Suppressor macrophage treated with lipopolysaccharide for 4 hours (primary cell): ENCODE data around the gene CDC42SE2.
A peak's percentile ranks its signal among the peaks of the same experiment; 100 is the strongest.
"Not testable (repeated sequence)": the region's sequence is repeated elsewhere in the genome, so short reads cannot be mapped to it uniquely, and the experiment has no call there.

Experiments used
- DNase-seq: peaks from one replicate; pipeline ENCODE4 v3.0.0-alpha.2; 2020

The CDC42SE2 gene

DNA sequence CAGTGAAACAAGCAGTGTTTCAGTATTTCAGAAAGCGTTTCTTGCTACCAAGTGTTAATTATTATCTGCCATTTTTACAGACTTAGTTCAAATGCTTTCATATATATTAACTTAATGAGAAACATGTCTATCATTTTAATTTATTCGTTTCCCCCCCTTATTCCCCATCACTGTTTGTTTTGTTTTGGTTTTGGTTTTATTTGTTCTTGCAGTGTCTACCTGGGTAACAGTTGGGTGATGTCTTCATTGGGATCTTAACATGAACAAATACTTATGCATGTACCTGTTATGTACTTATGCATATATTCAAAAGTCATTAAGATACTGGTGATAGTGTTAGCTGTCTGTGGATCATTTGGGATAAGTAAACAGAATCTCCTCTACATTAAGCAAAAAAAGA is 108.0 kb downstream of the CDC42SE2 start:
- DNase-seq, result no peak

DNA sequence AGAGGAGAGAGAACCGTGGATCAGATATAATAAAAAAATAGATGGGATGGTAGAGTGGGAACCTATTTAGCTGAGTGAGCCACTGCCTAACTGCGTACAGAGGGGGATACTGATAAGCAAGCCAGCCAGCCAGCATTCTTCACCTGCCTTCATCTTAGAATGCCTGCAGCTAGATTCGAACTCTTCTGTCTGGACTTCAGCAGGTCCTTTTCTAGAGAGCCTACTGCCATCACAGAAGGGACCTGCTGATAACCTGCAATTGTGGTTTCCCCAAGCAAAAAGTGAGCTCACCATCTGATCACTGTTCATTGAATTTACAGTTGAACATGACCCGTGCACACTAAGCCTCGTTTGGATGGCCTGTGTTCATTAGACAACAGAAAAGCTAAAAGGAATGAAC is 109.4 kb downstream of the CDC42SE2 start:
- DNase-seq, result no peak

DNA sequence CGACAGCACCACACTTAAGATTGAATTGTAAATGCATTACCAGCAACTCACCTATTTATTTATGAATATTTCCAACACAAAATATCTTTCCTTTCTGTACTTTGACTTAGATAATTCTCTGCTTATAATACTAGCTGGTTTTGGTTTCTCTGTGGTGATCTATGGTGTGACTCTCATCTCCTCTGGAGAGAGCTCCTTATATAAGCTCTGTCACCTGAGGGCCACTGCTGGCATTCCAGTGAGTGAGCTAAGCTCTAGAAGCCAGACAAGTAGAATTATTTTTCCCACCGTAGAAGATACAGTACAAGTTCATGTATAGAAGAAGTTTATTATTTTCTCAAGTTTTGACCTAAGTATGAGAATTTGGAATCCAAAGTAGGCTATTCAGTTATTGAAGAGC is 111.5 kb downstream of the CDC42SE2 start:
- DNase-seq, result no peak

DNA sequence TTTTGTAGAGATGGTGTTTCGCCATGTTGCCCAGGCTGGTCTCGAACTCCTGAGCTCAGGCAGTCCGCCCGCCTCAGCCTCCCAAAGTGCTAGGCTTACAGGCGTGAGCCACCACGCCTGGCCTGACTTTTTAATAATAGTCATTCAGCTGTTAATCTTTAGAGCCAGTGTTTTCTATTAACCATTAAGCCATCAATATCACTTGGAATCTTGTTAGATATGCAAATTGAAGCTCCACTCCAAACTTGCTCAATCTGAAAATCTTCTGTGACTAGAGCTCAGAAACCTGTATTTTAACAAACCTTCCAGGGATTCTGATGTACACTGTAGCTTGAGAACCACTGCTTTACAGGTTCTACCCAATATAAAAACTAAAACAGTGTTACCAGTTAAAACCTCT is 113.5 kb downstream of the CDC42SE2 start:
- DNase-seq, result no peak

DNA sequence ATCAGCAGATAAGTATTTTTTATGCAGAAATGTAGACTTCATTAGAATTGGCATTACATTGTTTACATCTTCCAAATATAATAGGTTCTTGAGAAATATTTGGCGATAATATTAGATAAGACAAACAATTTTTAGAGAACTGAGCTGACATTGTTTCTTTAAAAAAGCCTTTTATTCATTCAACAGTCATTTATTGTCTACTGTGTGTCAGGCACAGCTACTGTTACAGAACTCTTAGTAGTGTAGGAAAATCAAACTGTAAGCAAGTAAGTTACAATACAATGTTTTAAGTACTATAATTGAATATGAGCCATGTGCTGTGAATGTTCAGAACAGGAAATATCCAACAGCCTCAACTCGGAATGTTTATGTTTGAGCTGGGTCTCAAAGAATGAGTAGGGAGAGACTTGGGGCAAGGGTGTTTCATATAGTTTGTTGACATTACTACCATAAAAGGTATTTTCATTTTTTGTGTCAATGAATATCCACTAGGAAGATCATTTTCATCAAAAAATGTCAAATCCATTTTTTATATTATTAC is 114.0 kb downstream of the CDC42SE2 start:
- DNase-seq, result no peak

DNA sequence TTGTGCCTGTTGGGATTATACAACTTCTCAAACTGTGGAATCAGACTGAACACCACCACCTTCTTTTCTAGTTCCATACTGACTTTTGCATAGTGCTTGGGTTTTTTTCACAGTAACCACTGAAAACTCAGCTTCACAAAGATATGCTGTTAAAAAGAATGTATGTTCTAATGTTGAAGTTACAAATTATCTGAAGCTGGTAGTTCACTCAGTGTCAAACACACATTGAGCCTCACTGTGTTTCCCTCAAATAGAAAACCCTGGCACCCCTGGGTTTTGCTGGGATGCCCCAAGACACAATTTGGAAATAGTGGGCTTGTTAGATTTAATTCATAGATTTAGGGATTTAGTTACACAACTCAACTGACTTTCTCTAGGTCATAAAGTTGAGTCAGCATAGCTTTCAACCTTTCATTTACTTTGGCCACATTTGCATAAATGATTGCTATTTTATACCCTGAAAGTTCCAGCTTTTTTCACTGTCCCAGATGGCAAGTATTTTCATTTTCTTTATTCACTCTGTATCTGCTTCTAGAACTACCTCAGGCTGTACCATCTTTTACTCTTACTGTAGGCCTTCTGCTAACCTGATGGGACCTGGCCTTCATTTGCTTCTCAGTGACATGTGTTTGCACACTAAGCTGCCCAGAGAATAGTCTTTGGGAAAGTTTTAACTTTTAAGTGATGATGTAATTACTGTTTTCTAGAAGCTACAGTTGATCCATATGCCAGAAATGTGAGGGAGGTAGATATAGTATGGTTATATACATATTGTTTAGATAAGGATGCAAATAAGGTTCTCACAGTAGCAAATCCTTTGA is 115.1 kb downstream of the CDC42SE2 start:
- DNase-seq, result peak; percentile 62

DNA sequence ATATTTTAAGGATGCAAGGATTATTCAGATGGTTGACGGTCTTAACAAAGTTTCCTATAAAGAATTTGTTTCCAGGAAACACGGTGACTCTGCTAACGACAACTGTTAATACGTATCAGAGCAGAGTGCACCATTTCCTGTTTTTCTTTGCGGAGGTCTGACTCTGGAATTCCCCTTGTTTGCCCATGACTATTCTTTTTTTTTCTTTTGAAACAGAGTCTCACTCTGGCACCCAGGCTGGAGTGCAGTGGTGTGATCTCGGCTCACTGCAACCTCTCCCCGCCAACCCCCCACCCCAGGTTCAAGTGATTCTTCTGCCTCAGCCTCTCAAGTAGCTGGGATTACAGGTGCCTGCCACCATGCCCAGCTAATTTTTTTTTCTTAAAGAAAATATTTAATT is 115.9 kb downstream of the CDC42SE2 start:
- DNase-seq, result peak; percentile 93

DNA sequence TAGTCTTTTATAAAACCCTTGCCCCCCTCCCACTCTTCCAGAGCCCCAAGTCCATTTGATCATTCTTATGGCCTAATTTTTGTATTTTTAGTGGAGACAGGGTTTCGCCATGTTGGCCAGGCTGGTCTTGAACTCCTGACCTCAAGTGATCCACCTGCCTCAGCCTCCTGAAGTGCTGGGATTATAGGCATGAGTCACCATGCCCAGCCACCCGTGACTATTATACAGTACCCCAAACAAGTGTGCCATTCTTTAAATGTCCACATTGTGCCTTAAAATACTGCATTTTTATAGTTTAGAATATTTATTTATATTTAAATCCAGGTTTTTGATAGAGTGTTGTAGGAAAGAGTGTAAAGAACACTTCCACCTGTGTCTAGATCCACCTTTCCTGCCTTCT is 116.4 kb downstream of the CDC42SE2 start:
- not testable (repeated sequence) for DNase-seq

DNA sequence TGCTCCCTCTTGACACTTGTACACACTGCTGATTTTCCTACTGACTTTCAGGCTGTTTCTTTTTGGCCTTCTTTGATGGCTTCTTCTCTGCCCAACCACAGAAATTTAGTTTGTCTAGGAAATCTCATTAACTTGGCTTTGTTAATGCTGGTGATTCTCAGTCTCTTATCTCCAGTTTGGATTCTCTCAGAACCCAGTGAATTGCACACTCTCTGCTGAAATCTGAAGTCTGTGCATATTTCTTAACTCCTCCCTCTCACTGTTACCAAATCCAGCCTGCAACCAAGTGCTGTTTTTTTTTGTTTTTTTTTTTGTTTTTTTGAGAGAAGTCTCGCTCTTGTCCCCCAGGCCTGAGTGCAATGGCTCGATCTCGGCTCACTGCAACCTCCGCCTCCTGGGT is 117.2 kb downstream of the CDC42SE2 start:
- peak; percentile 42 for DNase-seq

DNA sequence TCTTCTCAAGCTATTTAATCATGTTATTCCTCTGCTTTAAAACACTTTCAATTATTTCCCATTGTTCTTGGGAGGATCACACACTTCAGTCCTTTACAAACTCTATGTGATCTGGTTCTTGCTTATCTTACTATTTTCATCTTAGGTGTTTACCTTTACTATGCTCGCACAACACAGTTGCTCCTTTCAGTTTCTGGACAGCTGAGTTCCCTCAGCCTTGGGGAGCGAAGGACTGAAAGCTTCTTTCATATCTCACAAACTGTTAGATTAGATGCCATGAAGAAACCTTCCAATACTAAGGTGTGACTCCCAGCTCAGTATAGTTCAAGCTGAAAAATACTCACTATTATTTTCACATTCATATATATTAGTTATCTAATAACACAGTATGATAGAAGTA is 117.9 kb downstream of the CDC42SE2 start:
- DNase-seq, result no peak

DNA sequence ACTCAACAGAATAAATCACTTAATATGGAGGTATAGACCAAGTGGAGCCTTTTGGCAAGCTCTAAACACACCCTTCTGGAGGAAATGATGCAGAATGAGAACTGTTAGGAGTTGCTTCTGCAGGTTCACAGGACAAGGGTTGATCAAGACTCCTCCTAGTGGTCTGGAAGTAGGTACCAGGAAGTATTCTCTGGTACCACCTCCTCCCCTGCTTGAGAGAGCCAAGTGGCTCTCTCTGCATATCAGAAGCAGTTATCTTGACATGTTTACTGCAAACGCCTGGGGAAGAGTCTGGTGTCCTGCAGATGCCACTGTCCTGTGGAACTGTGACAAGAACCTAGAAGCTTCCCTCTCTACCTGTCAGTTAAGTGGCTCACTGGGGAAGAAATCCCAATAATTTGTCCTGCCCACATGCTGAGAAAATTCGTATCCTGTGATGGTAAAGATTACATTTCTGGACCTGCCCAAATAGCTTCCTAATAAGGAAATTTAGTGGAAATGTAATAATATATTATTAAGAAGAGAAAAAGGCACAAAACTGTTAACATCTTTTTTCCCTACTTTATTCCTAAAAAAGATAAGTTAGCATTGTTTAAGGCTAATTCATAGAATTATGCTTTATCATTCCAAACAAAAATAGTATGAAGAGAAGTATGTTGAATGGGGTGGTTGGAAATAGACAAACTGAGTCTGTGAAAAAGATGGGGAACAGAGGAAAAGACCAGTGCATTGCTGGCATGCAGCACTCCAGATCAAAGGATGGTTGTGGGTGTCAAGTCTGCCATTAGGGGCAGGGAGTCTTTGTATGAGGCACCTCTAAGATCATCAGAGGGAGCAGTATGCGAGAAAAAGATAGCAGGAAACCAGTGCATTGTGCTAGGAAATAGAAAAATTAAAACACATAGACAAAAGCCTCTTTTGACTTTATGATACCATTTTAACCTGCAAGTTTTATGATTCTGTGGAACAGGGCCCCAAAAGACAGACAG is 118.8 kb downstream of the CDC42SE2 start:
- peak; percentile 62 for DNase-seq

DNA sequence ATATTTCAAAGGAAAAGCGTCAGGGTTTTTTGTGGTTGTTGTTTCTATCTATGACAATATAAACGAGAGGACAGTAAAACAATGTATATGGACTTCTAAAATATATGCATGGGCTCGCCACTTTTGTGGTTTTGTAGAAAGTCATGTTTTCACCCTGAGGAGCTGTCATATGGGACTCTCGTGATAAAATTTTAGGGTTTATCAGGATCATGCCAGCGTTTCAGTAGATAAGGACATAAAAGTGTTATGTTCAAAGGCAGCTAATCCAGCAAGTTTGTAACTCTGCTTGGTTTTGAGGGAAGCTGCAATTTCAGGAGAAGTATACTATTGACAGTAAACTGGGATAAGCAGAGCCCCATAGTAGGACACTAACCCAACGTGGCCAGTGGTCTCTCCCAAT is 120.3 kb downstream of the CDC42SE2 start:
- no peak for DNase-seq

DNA sequence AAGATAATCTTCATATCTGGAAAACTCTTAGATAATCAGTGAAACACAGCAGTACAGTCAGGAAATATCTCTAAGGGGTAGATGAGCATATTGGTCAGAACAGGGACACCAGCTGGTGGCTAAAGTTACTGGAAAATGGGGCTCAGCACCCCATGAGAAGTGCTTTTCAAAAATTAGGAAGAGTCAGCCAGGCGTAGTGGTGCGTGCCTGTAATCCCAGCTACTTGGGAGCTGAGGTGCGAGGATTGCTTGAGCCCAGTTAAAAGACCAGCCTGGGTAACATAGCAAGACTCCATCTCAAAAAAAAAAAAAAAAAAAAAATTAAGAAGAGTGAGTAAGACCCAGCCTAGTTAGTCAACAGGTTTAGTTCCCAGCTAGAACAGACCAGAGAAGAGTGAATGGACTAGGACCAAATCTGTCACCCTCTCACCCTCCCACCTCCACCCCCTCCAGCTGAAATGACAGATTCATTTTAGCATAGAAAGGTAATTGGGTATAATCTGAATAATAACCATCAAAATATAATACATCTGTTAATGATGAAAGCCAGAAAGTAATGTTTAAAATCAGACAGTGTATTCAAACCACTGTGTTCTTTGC is 120.9 kb downstream of the CDC42SE2 start:
- no peak for DNase-seq

DNA sequence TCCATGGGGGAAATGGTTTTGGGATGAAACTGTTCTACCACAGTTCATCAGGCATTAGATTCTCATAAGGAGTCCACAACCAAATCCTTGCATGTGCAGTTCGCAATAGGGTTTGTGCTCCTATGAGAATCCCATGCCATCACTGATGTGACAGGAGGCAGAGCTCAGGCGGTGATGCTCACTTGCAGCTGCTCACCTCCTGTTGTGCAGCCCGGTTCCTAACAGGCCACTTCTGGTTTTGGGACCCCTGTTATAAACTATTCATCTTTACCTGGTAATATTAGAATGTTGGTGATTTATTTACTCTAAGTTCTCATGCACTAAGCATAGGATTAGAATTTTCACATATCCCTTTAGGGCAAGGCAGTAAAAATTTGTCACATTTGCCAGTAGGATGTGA is 122.3 kb downstream of the CDC42SE2 start:
- no peak for DNase-seq

DNA sequence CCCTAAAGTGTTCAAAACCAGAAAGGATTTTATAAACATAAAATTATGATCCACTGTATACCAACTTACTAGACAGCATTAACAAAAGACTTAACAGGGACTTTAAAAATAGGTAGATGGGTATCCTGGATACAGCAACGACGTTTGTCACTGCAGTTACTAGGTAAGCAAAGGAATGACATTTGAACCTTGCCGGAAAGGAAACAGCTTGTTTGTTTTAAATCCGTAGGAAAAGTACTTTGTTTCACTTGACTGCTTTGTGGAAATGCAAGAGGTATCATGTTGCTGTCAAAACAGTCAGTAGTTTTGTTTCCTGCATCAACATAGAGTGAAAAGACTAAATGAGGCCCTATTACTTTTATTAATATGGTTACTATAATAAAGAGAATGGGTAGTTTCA is 122.9 kb downstream of the CDC42SE2 start:
- no peak for DNase-seq

DNA sequence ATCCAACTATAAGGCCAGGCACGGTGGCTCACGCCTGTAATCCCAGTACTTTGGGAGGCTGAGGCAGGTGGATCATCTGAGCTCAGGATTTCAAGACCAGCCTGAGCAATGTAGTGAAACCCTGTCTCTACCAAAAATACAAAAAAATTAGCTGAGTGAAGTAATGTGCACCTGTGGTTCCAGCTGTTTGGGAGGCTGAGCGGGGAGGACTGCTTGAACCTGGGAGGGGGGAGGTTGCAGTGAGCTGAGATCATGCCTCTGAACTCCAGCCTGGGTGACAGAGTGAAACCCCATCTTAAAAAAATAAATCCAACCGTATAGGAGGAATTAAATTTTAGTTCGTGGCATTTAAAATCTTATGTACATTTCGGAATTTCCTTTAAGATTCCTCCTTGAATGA is 123.4 kb downstream of the CDC42SE2 start:
- DNase-seq, result no peak

DNA sequence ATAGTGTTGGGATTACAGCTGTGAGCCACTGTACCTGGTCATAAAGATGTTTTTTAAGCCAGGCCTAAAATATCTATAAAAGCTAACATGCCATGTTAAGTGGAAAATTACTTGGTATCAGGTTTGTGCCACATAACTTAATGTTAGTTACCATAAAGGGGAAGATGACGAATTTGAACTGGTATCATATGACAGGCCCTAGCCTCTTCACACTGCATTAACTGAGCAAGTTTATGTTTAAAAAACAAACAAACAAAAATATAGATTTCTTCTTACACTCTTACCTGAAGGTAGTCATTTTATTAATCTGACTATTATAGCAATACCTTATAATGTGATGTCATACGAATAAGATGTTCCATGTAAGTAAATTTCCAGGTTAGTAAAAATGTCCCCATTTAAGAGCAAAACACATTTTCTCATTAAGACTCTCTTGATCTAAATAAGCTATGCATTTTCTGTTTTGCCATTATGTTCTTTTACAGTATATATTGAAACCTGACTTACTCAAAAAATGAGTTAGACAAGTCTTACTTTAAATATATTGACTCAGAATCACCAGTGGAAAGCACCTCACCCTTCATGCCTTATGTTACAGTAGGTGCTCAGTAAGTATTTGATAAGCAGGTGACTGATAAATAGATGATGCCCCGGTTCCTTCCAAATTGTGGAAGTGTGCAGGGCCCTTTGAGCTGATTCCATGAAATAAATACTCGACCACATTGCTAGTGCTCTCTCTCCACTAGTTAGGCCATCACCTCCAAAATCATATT is 125.4 kb downstream of the CDC42SE2 start:
- DNase-seq, result no peak

DNA sequence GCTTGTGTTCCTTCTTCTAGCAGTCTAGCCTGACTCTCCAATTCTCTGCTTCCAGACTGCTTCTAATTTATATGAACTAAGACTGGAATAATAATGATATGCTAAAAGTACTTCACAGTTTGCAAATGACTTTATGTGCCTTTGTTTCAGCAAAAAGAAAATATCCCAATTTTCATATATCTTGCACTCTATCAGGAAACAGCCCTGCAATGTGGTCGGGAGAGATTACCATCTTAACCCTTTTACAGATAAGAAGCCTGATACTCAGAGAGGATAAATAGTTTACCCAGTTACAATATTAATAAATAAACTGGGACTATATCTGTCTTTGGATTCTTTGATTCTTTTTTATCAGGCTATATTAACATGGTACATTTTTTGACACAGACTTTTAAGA is 126.0 kb downstream of the CDC42SE2 start:
- no peak for DNase-seq

DNA sequence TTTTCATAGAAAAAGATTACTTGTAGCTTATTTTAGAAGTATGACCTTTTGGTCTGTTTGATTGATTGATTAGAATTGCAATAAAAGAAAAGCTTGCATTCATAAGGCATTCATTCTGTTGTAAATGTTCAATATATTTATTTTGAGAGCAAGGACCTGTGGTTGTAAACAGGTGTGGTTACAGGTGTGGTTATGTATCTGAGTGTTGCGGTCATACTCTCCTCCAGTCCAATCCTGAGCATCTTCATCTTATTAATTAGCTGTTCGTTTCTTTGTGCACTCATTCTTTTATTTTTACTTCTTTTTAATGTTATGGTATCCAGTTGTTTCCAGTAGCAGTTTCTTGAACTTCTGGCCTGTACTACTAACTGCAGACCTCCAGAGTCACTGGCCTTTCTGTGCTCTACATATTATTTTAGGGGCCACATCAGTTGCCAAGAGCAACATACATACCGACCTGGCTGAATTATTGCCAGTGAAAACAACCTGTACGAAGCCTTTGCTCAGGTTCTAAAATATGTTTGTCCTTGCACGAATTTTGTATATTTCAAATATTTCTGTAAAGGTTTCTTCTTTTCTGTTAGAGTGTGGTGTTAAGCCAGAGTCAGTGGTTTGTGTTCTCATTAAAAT is 128.7 kb downstream of the CDC42SE2 start:
- DNase-seq, result no peak

DNA sequence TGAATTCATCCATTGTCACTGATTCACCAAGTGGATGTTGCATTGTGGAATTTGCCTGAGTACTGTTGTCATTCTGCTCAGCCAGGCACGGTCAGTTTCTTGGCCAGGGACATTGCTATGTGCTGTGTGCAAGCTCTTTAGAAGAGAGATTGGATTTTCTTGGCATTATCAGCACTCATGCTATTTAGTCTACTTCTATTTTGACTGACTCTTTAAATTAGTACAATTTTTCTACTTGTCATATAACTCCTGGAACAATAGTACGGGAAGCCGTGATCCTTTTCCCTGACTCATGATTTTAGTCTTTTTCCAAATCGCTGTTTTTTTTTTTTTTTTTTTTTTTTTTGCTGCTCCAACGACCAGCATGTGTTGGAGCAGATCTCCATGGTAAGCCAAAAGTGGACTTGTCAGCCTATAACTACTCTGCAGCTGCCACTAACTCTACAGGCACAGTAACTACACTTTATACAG is 129.7 kb downstream of the CDC42SE2 start:
- no peak for DNase-seq

DNA sequence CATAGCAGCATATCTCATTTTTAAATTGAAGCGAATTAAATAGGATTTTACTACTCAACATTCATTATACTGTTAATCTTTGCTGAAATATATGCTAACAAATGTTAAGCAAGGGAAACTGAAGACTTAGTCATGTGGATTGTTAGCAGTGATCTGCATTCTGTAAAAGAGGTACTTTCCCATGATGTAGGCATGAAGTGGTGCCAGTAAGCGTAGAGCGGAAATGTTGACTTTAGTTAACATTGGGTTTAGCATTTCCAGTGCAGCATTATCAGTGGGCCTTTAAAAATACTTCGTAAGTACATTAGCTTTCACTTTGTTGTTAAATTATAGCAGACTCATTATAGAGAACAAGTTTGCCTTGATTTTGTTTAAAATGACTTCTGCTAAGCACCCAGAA is 130.3 kb downstream of the CDC42SE2 start:
- DNase-seq, result peak; percentile 77

DNA sequence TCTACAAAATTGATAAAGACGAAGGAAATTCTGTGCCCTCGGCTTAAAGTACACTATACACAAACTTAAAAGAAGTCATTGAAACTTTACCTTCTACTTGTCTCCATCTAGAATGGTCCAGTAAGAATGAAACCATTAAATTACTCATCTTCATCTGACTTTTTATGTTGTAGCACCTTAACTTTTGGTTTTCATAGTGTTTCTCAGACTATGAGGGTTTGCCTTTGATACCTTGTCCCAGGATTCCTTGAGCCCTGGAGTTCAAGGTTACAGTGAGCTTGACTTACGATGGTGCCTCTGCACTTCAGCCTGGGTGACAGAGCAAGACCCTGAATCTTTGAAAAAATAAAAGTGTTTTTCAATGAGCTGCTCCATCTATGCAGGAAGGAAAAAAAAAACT is 132.2 kb downstream of the CDC42SE2 start:
- DNase-seq, result no peak
